Keratinocyte (primary cell): Measurements from ENCODE around the gene SRGAP3.

Source experiments
- EZH2 ChIP-seq: IDR thresholded peaks from one replicate; pipeline ENCODE4 v1.6.1; 2012; ENCODE audit warnings: inconsistent platforms, mild to moderate bottlenecking, low read length, moderate library complexity
- TF ChIP-seq, protein P1 (sequence below), 3 experiments: IDR thresholded peaks in 1 of 3; conservative IDR thresholded peaks in 1 of 3; optimal IDR thresholded peaks in 1 of 3; 2 replicates in 2 of 3; 3 replicates in 1 of 3; pipeline versions ENCODE3 to v1.5.1; 2011; ENCODE audit warnings: low read length in 3 of 3, mild to moderate bottlenecking in 3 of 3, moderate library complexity in 2 of 3, control low read depth in 1 of 3, inconsistent platforms in 1 of 3; ENCODE audit not compliant: insufficient read depth in 2 of 3; ENCODE audit errors: extremely low read depth in 1 of 3

DNA sequence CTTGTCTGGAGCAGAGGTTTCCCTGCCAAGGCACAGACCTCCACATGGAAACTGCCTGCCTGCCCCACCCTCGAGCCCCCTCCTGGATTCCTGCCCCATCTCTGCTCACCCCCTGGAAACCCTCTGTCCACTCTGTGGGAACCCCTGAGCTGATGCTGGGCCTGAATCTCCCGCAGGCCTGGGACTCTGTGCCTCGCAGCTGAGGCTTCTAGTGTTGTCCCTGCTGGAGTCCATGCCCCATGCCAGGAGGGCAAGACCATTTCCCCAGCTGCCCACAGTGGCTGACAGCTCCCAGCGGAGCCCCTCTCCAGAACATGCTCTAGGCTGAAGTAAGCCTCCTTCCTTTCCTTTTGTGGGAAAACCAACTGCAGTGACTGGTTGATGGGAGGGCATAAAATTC lies 46.9 kb downstream of the SRGAP3 start:
- TF ChIP-seq, protein P1, sequence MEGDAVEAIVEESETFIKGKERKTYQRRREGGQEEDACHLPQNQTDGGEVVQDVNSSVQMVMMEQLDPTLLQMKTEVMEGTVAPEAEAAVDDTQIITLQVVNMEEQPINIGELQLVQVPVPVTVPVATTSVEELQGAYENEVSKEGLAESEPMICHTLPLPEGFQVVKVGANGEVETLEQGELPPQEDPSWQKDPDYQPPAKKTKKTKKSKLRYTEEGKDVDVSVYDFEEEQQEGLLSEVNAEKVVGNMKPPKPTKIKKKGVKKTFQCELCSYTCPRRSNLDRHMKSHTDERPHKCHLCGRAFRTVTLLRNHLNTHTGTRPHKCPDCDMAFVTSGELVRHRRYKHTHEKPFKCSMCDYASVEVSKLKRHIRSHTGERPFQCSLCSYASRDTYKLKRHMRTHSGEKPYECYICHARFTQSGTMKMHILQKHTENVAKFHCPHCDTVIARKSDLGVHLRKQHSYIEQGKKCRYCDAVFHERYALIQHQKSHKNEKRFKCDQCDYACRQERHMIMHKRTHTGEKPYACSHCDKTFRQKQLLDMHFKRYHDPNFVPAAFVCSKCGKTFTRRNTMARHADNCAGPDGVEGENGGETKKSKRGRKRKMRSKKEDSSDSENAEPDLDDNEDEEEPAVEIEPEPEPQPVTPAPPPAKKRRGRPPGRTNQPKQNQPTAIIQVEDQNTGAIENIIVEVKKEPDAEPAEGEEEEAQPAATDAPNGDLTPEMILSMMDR (optimal IDR thresholded peaks at IDR 0.05 in 1 of 3, IDR thresholded peaks at IDR 0.05 in 1 of 3, conservative IDR thresholded peaks at IDR 0.05 in 1 of 3; ENCODE audit: extremely low read depth in 1 of 3, insufficient read depth in 2 of 3, low read length in 3 of 3) = no peak
- no peak for TF ChIP-seq EZH2
